HepG2 (cell line): ENCODE results near the gene TECTB. TPM values are rescaled to one million over a fixed set of nuclear protein-coding genes. Genes with fewer than 3 reads are reported as not detected.

Experiments used
- BORCS8-MEF2B ChIP-seq: sonication (generic); formaldehyde crosslinking; IDR thresholded peaks from 2 replicates; pipeline ENCODE4 v1.8.0; 2022; ENCODE audit warnings: mild to moderate bottlenecking, missing genetic modification reagents
- HOMEZ ChIP-seq: IDR thresholded peaks from 2 replicates; pipeline ENCODE4 v1.6.1; 2016; ENCODE audit warnings: low read depth
- HOXA9 ChIP-seq: sonication (generic); formaldehyde crosslinking; IDR thresholded peaks from 2 replicates; pipeline ENCODE4 v1.8.1; 2022; ENCODE audit warnings: missing genetic modification reagents, mild to moderate bottlenecking, moderate library complexity, borderline replicate concordance
- IRF1 ChIP-seq: sonication (generic); formaldehyde crosslinking; IDR thresholded peaks from 2 replicates; pipeline ENCODE4 v1.4.0; 2020; ENCODE audit warnings: low read depth, mild to moderate bottlenecking, missing genetic modification reagents
- KAT7 ChIP-seq: IDR thresholded peaks from 2 replicates; pipeline ENCODE4 v1.6.1; 2018; ENCODE audit warnings: borderline replicate concordance, missing compliant biosample characterization
- MIXL1 ChIP-seq: IDR thresholded peaks from 2 replicates; pipeline ENCODE4 v1.6.1; 2016
- MLX ChIP-seq: IDR thresholded peaks from 2 replicates; pipeline ENCODE4 v1.6.1; 2016
- NFIC ChIP-seq: IDR thresholded peaks from 2 replicates; pipeline ENCODE4 v1.6.1; 2012; ENCODE audit warnings: mild to moderate bottlenecking, low read length, inconsistent platforms
- RCOR2 ChIP-seq: IDR thresholded peaks from 2 replicates; pipeline ENCODE4 v1.6.1; 2016; ENCODE audit warnings: missing biosample characterization, missing genetic modification reagents
- TBX2 ChIP-seq: sonication (generic); formaldehyde crosslinking; IDR thresholded peaks from 2 replicates; pipeline ENCODE4 v1.5.0; 2020; ENCODE audit warnings: missing genetic modification reagents, mild to moderate bottlenecking, borderline replicate concordance
- ZBED4 ChIP-seq: sonication (generic); formaldehyde crosslinking; IDR thresholded peaks from 2 replicates; pipeline ENCODE4 v1.4.0; 2020; ENCODE audit warnings: missing genetic modification reagents, borderline replicate concordance
- ZBTB46 ChIP-seq: sonication (generic); formaldehyde crosslinking; IDR thresholded peaks from 2 replicates; pipeline ENCODE4 v1.4.0; 2020; ENCODE audit warnings: mild to moderate bottlenecking, missing genetic modification reagents, borderline replicate concordance
- ZNF264 ChIP-seq: sonication (generic); formaldehyde crosslinking; IDR thresholded peaks from 2 replicates; pipeline ENCODE4 v1.4.0; 2020; ENCODE audit warnings: missing genetic modification reagents
- ZNF275 ChIP-seq: sonication (generic); formaldehyde crosslinking; IDR thresholded peaks from 2 replicates; pipeline ENCODE4 v1.8.0; 2022; ENCODE audit warnings: missing genetic modification reagents, mild to moderate bottlenecking, inconsistent platforms, borderline replicate concordance
- ZUFSP ChIP-seq: sonication (generic); formaldehyde crosslinking; IDR thresholded peaks from 2 replicates; pipeline ENCODE4 v1.9.0; 2021; ENCODE audit warnings: missing genetic modification reagents, mild to moderate bottlenecking, borderline replicate concordance
- polyA plus RNA-seq, 8 experiments: library from polyadenylated mRNA; depleted of rRNA in 3 of 8; stranded (reverse) in 7 of 8; unstranded in 1 of 8; fragments of >200 nt; fragmentation: Illumina TruSeq in 4 of 8; extraction: Trizol in 4 of 8; gene quantifications; 2 replicates each; pipeline versions ENCODE4 v1.2.1 to v1.2.3, GENCODE V29; 2011 to 2016; ENCODE audit warnings: low read depth in 4 of 8, missing spikeins in 1 of 8, mixed read lengths in 1 of 8; ENCODE audit not compliant: insufficient read depth in 1 of 8
- total RNA-seq, 5 experiments: library from RNA; depleted of rRNA; stranded (reverse); fragments of >200 nt; fragmentation: Illumina TruSeq; extraction: Trizol; gene quantifications; 2 replicates each; pipeline ENCODE4 v1.2.3, GENCODE V29; 2016; ENCODE audit warnings: low read depth in 1 of 5

Gene TECTB
- total and polyA plus RNA-seq, 2 of the 13 experiments (the other 11 are each of a cell fraction or from before 2014, with no cell fraction given): 0.78 to 1.8 TPM

- 0 out of 2 replicates have a peak, but pooled peaks have one; percentile 1 for TF ChIP-seq KAT7 (CRISPR knock-in tag)
- no peak for TF ChIP-seq HOXA9
- TF ChIP-seq BORCS8-MEF2B (CRISPR knock-in tag): no peak
- no peak for TF ChIP-seq IRF1 (CRISPR knock-in tag)
- TF ChIP-seq ZBED4: no peak
- TF ChIP-seq RCOR2: peak; percentile 58
- no peak for TF ChIP-seq ZUFSP
- 0 out of 2 replicates have a peak, but pooled peaks have one; percentile 35 for TF ChIP-seq ZNF264
- TF ChIP-seq TBX2 (CRISPR knock-in tag): peak; percentile 54; the same call in 1 of the 2 replicates
- peak; percentile 46; the same call in 1 of the 2 replicates for TF ChIP-seq MIXL1
- TF ChIP-seq ZNF275: no peak
- peak; percentile 73; the same call in 1 of the 2 replicates for TF ChIP-seq NFIC
- TF ChIP-seq MLX (CRISPR knock-in tag): no peak
- 0 out of 2 replicates have a peak, but pooled peaks have one; percentile 16 for TF ChIP-seq ZBTB46
- peak; percentile 27; the same call in 1 of the 2 replicates for TF ChIP-seq HOMEZ (CRISPR knock-in tag)
Observed at GRCh38 chr10:112302335-112302734, 19.1 kb downstream of the TECTB start (continued).
